ENCODE measurements around the gene NFATC4. TPM values are rescaled to one million over a fixed set of nuclear protein-coding genes. Genes with fewer than 3 reads are reported as not detected.

Gene NFATC4
- total RNA-seq, 2 experiments from 2014 or later: not detected

DNA sequence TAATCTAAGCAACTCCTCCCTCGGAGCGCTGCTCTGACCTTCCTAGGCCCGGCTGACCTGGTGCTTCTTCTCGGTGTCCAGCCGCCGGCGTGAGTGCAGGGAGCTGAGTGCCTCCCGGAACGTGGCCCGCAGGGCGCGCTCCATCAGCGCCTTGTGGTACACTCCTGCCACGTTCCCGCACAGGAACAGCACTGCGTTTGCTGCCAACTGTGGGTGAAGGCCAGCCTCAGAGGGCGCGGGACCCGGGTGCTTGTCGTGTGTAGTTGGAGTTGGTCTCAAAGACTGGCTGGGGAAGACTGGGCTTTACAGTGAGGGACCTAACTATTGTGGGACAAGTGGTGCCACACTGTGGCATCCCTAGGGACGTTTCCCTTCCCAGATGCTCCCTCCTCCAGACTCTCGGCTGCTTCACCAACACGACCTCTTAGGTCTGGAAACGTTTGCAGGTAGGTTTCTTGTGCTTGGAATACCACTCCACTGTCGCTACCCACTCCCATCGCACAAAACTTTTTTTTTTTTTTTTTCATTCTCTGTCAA, 36.2 kb upstream of the NFATC4 start:
- ChIA-PET POLR2A (interaction anchor here (0.6 to 11.3 kb wide), 11 partner anchors 20 to 251 kb away, joined by 3 to 270 read pairs (median 6); partner anchors contain the start of genes CBLN3, CHMP4A, CIDEB and KHNYN), CTCF (interaction anchor here (0.7 to 4.8 kb wide), 15 partner anchors 9 to 184 kb away, joined by 3 to 89 read pairs (median 5); partner anchors contain the start of genes CBLN3, CHMP4A, CIDEB and DHRS1)
- ATAC-seq (ENCODE audit: poor library complexity): peak; percentile 1
- intact Hi-C loops (cut with DNase I, micrococcal nuclease): loop anchor here (1.0 to 10.0 kb wide), 5 partner anchors 21 to 343 kb away; partner anchors contain the start of genes LTB4R (in 2 of the 2), LTB4R2 (in 2 of the 2) and MDP1 (in 1 of the 2)
- DNase-seq: peak in 1 of 14 experiments; percentile 24
- Histone ChIP-seq H3K4me1 (ENCODE audit: insufficient read depth, low read length) (peaks cover 83% of the 10 kb centered on the region), H3K27me3 (ENCODE audit: control insufficient read depth in 1 of 2, insufficient read depth in 2 of 2, low read length in 2 of 2) (peaks cover 26 to 27% of the 10 kb centered on the region in 2 experiments), H3K9me3 (ENCODE audit: control insufficient read depth in 1 of 2, insufficient read depth in 1 of 2, low read length in 2 of 2) (no peaks in the 10 kb centered on the region), H3K4me3 (ENCODE audit: low read length) (peak overlapping the region; percentile 48), H3K27ac (ENCODE audit: low read depth in 1 of 2, low read length in 2 of 2) (no peak overlapping the region), H3K36me3 (ENCODE audit: insufficient read depth, low read length) (peaks cover 2% of the 10 kb centered on the region)
- peaks cover 49% of the 10 kb centered on the region for H3K27me3 Mint-ChIP-seq
- H3K9me3 Mint-ChIP-seq: no peaks in the 10 kb centered on the region
- peaks cover 62% of the 10 kb centered on the region for H3K4me1 Mint-ChIP-seq (ENCODE audit: low read depth)
- peaks cover 19% of the 10 kb centered on the region for H3K36me3 Mint-ChIP-seq (ENCODE audit: low read depth)
- peak overlapping the region; percentile 52 for H3K27ac Mint-ChIP-seq
- H3K4me3 Mint-ChIP-seq: peak overlapping the region; percentile 86
- TF ChIP-seq, protein P1, sequence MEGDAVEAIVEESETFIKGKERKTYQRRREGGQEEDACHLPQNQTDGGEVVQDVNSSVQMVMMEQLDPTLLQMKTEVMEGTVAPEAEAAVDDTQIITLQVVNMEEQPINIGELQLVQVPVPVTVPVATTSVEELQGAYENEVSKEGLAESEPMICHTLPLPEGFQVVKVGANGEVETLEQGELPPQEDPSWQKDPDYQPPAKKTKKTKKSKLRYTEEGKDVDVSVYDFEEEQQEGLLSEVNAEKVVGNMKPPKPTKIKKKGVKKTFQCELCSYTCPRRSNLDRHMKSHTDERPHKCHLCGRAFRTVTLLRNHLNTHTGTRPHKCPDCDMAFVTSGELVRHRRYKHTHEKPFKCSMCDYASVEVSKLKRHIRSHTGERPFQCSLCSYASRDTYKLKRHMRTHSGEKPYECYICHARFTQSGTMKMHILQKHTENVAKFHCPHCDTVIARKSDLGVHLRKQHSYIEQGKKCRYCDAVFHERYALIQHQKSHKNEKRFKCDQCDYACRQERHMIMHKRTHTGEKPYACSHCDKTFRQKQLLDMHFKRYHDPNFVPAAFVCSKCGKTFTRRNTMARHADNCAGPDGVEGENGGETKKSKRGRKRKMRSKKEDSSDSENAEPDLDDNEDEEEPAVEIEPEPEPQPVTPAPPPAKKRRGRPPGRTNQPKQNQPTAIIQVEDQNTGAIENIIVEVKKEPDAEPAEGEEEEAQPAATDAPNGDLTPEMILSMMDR (IDR thresholded peaks at IDR 0.05): no peak

DNA sequence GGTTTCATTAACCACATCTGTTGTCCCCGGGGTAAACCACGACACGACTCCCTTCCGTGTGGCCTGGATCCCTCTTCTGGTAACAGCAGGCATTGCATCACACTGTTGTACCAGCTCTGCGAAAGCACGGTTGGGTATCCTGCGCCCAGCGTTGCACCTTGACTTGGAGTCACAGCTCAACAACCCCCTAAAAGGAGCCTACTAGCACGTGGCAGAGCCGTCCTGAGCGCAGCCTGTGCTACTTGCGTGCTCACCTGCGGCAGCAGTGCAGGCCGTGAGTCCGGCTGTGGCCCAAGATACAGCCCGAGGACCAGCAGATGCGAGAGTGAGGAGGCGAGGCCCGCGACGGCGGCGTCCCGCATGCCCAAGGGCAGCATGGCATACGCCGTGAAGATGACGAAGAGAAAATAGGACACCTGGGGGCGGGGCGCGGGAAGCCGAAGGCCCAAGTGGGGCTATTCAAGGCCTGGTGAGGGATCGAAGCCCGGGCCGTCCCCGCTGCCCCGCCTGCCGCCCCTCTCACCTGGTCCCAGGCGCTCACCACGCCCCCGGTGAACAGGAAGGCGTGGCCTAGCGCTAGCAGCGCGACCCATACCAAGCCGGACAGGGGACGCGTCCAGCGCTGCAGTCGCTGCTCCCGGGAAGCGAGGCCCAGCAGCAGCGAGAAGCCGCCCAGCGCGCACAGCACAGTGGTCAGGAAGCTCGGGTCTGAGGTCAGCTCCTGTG, 35.6 kb upstream of the NFATC4 start:
- Histone ChIP-seq H3K27me3 (ENCODE audit: control insufficient read depth in 1 of 2, insufficient read depth in 2 of 2, low read length in 2 of 2) (peaks cover 26 to 27% of the 10 kb centered on the region in 2 experiments), H3K9me3 (ENCODE audit: control insufficient read depth in 1 of 2, insufficient read depth in 1 of 2, low read length in 2 of 2) (no peaks in the 10 kb centered on the region), H3K27ac (ENCODE audit: low read depth in 1 of 2, low read length in 2 of 2) (no peak overlapping the region), H3K36me3 (ENCODE audit: insufficient read depth, low read length) (peaks cover 9% of the 10 kb centered on the region), H3K4me3 (ENCODE audit: low read length) (peak overlapping the region; percentile 48), H3K4me1 (ENCODE audit: insufficient read depth, low read length) (peaks cover 78% of the 10 kb centered on the region)
- H3K27ac Mint-ChIP-seq: peak overlapping the region; percentile 52
- TF ChIP-seq, protein P1 (IDR thresholded peaks at IDR 0.05): peak; percentile 81
- peak overlapping the region; percentile 86 for H3K4me3 Mint-ChIP-seq
- peaks cover 59% of the 10 kb centered on the region for H3K4me1 Mint-ChIP-seq (ENCODE audit: low read depth)
- peak; percentile 75 to 95 (median 84) for DNase-seq
- ChIA-PET POLR2A (interaction anchor here (0.6 to 11.3 kb wide), 17 partner anchors 10 to 252 kb away, joined by 3 to 270 read pairs (median 5); partner anchors contain the start of genes CBLN3, CHMP4A, CIDEB and DHRS1), CTCF (interaction anchor here (0.6 to 4.8 kb wide), 27 partner anchors 8 to 184 kb away, joined by 3 to 89 read pairs (median 6); partner anchors contain the start of genes CBLN3, CHMP4A, CIDEB and DHRS1)
- H3K27me3 Mint-ChIP-seq: peaks cover 49% of the 10 kb centered on the region
- intact Hi-C loops (cut with DNase I, micrococcal nuclease): loop anchor here (1.0 to 10.0 kb wide), 5 partner anchors 22 to 342 kb away; partner anchors contain the start of genes LTB4R (in 1 of the 2), LTB4R2 (in 1 of the 2) and MDP1 (in 1 of the 2)
- peak; percentile 93 for ATAC-seq (ENCODE audit: poor library complexity)
- H3K36me3 Mint-ChIP-seq (ENCODE audit: low read depth): peaks cover 25% of the 10 kb centered on the region
- H3K9me3 Mint-ChIP-seq: no peaks in the 10 kb centered on the region

Measured in CD4-positive, alpha-beta T cell (primary cell).